Cardiac fibroblast (primary cell): Measurements from ENCODE around the gene RIPK4.

Experiments used
- DNase-seq, 2 donors: peaks; one replicate each; pipeline versions ENCODE4 v3.0.0 to v3.0.0-alpha.2; 2010; ENCODE audit warnings: low read depth in 2 of 2
- H3K4me3 ChIP-seq, 2 donors: replicated peaks in 1 of 2; 1 replicate in 1 of 2; 2 replicates in 1 of 2; pipeline ENCODE4 v1.5.1; 2011; ENCODE audit warnings: low read depth in 2 of 2, low read length in 2 of 2, mild to moderate bottlenecking in 2 of 2, moderate library complexity in 1 of 2
- CTCF ChIP-seq: IDR thresholded peaks from one replicate; pipeline ENCODE4 v1.5.1; 2011; ENCODE audit warnings: low read depth, mild to moderate bottlenecking, low read length, inconsistent platforms

The RIPK4 gene

GRCh38 chr21:41776778-41777177, 9.9 kb upstream of the RIPK4 start:
- no peak overlapping the region for H3K4me3 ChIP-seq
- TF ChIP-seq CTCF: no peak
- DNase-seq: no peak

DNA sequence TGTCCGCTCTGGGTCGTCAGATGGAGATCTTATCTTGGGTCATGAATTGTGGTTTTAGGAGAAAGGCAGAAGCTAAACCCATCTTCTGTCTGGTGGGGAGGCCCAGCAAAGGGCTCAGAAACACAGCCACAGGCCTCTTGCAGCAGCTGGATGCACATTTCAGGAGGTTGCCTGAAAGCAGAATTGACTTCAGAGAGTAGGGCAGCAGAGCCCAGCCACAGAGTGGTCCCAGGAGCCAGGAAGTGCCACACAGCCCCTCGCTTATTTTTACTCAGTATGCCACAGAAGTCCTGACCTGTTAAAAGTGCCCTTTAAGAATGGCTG, 8.3 kb upstream of the RIPK4 start:
- DNase-seq: no peak
- TF ChIP-seq CTCF: no peak
- no peak overlapping the region for H3K4me3 ChIP-seq

DNA sequence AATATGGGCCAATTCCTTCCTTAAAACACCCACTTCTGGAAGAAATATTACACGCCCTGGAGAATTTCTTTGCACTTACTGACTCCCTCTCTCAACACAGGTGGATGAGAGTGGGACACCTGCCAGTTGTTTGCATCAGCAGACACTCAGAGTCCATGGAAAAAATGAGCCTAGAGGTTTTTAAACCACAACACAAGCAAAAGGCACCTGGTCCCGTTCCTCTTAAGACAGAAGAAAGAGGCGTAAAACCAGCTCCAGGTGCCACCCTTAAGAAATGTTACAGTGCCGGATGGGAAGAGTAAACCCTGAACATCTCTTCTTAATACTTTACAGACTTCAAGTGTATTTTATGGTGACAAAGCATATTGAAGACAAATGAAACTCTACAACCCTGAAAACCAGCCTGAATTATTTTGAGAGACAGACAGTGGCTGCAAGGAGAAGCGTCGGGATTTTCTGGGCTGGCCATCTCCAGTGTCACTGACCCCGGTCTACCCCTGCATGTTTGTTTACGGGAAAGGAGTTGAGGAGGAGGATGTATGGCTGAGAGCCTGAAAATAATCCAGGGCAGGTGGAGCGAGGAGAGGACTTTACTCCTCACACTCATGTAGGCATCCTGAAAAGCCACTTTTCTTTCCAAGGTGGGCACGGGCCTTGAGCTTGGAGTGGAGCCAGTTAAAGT, 7.8 kb upstream of the RIPK4 start:
- no peak for DNase-seq
- H3K4me3 ChIP-seq: no peak overlapping the region
- TF ChIP-seq CTCF: no peak

DNA sequence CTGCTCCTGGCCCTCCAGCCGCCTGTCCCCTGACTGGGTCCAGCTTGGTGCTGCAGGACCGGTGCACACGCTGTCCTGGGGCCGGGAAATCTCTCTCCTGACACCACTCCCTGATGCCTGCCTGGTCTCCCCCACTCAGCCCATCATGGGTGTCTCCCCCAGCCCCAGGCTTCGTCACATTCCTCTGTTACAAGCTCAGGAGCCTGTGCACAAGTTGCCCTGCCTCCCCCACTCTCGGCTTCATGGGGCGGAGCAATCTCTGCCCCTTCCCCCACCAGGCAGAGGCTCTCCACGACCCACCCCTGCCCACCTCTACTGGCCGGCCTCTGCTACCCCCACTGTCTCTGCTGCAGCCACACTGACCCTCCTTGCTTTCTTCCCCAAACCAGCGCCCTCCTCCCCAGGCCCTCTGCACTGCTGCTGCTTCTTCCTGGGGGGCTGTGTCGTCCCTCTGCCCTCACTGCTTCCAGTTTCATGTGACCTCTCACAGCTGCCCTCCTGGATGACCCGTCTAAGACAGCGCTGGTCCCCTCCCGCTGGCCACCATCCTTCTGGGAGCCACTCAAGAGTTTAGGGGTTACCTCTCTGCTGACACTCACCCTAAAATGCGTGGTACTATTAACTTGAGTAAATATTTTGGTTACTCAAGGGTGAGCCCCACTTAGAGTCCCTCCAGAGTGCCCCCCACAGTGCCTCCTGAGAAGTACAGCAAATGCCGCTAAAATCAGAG, 5.7 kb upstream of the RIPK4 start:
- DNase-seq: no peak
- H3K4me3 ChIP-seq: no peak overlapping the region
- TF ChIP-seq CTCF: no peak

GRCh38 chr21:41771625-41771945, 4.7 kb upstream of the RIPK4 start:
- H3K4me3 ChIP-seq: no peak overlapping the region
- no peak for TF ChIP-seq CTCF
- DNase-seq: no peak

DNA sequence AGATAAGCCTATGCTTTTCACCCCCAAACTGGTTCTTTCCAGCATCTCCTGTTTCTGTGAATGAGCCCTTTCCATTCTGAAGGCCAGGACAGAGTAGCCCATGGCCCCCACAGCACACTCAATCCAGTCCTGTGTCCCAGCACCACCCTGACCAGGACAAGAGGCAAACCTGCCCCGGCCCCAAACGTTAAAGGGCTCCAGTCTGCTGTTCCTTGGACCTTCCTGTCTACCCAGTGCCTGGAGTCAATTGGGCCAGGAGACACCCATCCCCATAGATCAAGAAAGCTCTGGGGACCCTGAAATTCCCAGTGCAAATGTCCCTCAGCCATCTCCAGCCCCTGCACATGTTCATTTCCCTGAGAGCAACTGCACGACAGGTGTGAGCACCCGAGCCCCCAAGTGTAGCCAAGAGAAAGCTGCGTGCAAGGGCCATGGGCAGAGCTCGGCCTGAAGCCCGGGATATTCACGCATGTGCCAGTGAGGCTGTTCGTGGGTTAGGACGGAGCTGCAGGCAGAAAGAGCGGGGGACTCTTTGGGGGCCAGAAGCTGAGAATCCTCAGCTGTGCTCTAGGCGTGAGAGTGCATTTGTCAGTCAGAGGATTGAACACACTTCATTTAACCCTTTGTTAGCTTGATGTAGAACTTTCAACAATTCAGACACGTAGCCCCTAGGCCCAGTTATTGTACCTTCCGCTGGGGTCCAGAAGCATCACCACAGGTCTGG, 4.2 kb upstream of the RIPK4 start:
- DNase-seq: no peak
- no peak for TF ChIP-seq CTCF
- H3K4me3 ChIP-seq: no peak overlapping the region
